Measurements from ENCODE around the gene TTC9C. TPM values are rescaled to one million over a fixed set of nuclear protein-coding genes. Genes with fewer than 3 reads are reported as not detected.
"Not testable (repeated sequence)": the region's sequence is repeated elsewhere in the genome, so short reads cannot be mapped to it uniquely, and the experiment has no call there.

TTC9C gene
- total RNA-seq, 2 donors from 2014 or later = 67.3 to 68.9 TPM

DNA sequence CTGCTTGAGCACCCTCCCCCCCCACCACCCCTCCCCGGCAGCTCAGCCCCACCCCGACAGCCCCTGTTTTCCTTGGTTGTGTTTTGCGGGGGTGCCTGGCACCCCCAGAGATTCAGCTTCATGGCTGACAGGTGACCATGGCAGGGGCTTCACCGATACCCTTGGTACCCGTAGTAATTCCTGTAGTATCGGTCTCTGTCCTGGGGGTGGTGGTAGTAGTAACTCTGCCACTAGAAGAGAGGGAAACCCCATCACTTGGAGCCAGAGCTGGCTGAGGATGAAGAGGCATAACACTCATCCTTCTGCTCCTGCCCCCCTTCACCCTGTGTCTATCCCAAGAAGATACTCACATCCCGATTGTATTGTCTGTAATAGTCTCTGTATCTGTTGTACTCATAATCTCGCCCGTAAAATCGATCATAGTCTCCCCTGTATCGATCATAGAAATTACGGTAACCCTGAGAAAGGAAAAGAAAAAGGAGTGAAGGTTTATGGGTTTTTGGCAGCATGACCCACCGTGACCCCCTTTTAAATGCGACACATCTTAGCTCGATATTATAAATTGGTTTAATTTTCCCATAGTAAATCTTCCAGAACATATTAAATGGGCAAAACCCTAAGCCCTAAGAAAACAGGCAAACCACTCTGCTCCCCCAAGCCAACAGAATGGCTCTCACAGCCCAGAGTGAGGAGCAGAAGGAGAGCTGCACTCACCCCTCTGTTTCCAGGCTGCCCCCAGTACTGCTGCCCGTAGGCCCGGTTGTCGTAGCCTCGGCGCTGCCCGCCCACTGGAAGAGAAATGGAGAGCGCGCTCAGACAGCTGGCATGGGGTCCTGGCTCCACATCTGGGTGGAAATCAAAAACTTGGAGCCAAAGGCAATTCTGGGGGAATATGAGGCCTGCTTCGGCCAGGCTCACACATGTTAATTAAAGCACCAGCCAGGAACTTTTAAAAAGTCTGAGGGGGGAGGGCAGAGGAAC lies 12.8 kb upstream of the TTC9C start:
- ATAC-seq (replicated peaks in 1 of 2) (no peak), DNase-seq (no peak)
- Mint-ChIP-seq H3K4me3 (no peak overlapping the region), H3K4me1 (ENCODE audit: low read depth) (peaks cover 63% of the 10 kb centered on the region), H3K27me3 (ENCODE audit: low read depth) (no peaks in the 10 kb centered on the region), H3K9me3 (no peaks in the 10 kb centered on the region), H3K27ac (peak overlapping the region; percentile 24), H3K36me3 (ENCODE audit: insufficient read depth in 2 of 2) (peaks cover 9 to 43% of the 10 kb centered on the region in 2 donors)

DNA sequence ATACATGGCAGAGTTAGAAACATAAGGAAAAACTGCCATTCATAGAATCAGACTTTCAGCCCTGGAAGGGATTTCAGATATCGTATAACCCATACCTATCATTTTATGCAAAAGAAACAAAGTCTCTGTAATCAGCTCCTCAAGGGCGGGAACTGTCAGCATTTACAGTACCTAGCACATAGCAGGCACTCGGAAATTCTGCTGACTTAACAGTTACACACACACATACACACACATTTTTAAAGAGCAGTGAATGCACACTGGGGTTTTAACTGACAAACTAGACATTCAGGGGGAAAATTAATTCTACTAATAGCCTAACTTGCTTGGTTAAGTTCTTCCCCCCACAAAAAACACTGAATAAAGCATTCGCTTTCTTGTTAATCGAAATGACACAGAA lies 12.1 kb upstream of the TTC9C start:
- H3K27me3 Mint-ChIP-seq (ENCODE audit: low read depth) = no peaks in the 10 kb centered on the region
- H3K4me1 Mint-ChIP-seq (ENCODE audit: low read depth) = peaks cover 66% of the 10 kb centered on the region
- peaks cover 9 to 46% of the 10 kb centered on the region in 2 donors for H3K36me3 Mint-ChIP-seq (ENCODE audit: insufficient read depth in 2 of 2)
- DNase-seq = no peak
- H3K27ac Mint-ChIP-seq = peak overlapping the region; percentile 24
- no peak overlapping the region for H3K4me3 Mint-ChIP-seq
- ATAC-seq (replicated peaks in 1 of 2) = no peak
- no peaks in the 10 kb centered on the region for H3K9me3 Mint-ChIP-seq

DNA sequence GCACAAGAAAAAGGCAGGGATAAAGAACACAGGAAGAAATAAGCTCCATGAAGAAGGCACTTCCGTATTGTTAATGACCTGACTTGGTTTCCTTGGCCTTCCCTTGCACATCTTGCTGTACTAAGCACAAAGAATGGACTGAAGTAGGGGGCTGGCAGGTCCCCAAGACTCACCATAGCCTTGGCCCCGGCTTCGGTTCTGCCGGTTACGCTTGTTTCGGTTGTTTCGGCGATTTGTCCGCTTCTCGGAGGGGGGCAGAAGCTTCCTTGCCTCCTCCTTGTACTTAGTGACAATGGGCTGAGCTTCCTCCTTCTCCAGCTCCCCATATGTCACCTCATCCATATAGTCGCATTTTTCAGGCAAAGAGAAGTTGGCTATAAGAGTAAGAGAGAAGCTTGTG lies 11.5 kb upstream of the TTC9C start:
- no peak for DNase-seq
- H3K27ac Mint-ChIP-seq = peak overlapping the region; percentile 73
- no peaks in the 10 kb centered on the region for H3K9me3 Mint-ChIP-seq
- peaks cover 71% of the 10 kb centered on the region for H3K4me1 Mint-ChIP-seq (ENCODE audit: low read depth)
- no peaks in the 10 kb centered on the region for H3K27me3 Mint-ChIP-seq (ENCODE audit: low read depth)
- no peak for ATAC-seq (replicated peaks in 1 of 2)
- peaks cover 12 to 49% of the 10 kb centered on the region in 2 donors for H3K36me3 Mint-ChIP-seq (ENCODE audit: insufficient read depth in 2 of 2)
- H3K4me3 Mint-ChIP-seq = no peak overlapping the region

DNA sequence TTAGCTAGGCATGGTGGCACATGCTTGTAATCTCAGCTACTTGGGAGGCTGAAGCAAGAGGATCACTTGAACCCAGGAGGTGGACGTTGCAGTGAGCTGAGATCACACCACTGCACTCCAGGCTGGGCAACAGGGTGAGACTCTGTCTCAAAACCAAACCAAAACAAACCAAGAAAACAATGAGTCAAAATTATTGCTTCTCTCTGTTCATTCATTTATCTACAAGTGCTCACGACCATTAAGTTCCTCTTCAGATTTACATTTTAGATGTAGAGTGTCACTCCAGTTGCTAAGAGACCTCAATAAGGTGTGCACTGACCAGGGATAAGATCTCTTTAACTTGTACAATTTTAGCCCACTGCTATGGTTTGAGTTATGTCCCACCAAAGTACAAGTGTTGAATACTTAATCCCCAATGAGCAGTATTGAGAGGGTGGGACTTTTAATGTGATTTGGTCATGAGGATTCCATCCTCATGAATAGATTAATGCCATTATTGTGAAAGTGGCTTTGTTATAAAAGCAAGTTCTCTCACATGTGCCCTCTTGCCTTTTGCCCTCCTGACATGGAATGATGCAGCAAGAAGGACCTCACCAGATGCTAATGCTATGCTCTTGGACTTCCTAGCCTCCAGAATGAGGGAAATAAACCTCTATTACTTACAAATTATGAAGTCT lies 8.8 kb upstream of the TTC9C start:
- DNase-seq (no peak), ATAC-seq (replicated peaks in 1 of 2) (peak; percentile 50 to 78)
- Mint-ChIP-seq H3K4me1 (ENCODE audit: low read depth) (peaks cover 66% of the 10 kb centered on the region), H3K4me3 (peak overlapping the region in 1 of 2 donors; percentile 37), H3K27ac (peak overlapping the region; percentile 88), H3K27me3 (ENCODE audit: low read depth) (no peaks in the 10 kb centered on the region), H3K9me3 (no peaks in the 10 kb centered on the region), H3K36me3 (ENCODE audit: insufficient read depth in 2 of 2) (peaks cover 26 to 59% of the 10 kb centered on the region in 2 donors)

DNA sequence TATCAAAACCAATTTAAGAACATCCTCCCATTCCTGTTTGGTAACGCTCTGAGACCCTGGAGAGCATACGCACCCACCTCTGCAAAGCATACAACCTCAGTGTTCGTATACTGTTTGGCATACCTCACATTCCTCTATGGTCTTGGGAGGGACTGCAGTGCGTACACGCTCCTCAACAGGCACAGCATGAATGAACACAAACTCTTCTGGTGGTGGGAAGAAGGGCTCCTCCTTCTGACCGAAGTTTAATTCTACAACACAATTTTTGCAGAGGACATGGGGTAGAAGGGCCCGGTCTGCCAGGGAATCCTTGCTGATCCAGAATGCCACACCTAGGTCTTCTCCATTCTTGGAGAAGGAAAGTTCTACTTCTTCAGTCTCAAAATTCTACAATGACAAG lies 6.3 kb upstream of the TTC9C start:
- DNase-seq (no peak), ATAC-seq (replicated peaks in 1 of 2) (no peak)
- Mint-ChIP-seq H3K4me3 (no peak overlapping the region), H3K4me1 (ENCODE audit: low read depth) (peaks cover 64% of the 10 kb centered on the region), H3K36me3 (ENCODE audit: insufficient read depth in 2 of 2) (peaks cover 35 to 59% of the 10 kb centered on the region in 2 donors), H3K27me3 (ENCODE audit: low read depth) (no peaks in the 10 kb centered on the region), H3K9me3 (no peaks in the 10 kb centered on the region), H3K27ac (peak overlapping the region; percentile 80)

DNA sequence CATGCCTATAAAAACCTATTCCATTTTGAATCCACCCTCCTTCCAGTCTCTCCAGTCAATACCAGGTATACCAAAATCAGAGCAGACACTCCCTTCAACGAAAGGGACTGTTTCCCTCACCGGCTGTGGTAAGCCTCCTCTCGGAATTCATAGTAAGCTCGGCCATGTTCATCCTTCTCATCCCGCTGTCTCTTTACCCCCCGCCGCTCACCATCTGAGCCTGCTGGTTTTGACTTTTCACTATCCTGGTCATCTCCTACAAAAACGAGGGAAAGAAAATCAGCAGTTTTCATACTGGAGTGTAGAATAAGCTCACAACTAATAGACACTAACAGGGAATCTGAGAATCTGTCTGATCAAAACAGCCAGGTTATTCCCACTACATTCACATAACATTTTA lies 4.1 kb upstream of the TTC9C start:
- H3K36me3 Mint-ChIP-seq (ENCODE audit: insufficient read depth in 2 of 2) = peaks cover 40 to 51% of the 10 kb centered on the region in 2 donors
- peak overlapping the region; percentile 96 to 98 for H3K4me3 Mint-ChIP-seq
- H3K9me3 Mint-ChIP-seq = no peaks in the 10 kb centered on the region
- no peak for DNase-seq
- ATAC-seq (replicated peaks in 1 of 2) = no peak
- H3K27ac Mint-ChIP-seq = peak overlapping the region; percentile 97
- H3K27me3 Mint-ChIP-seq (ENCODE audit: low read depth) = no peaks in the 10 kb centered on the region
- H3K4me1 Mint-ChIP-seq (ENCODE audit: low read depth) = peaks cover 55% of the 10 kb centered on the region

DNA sequence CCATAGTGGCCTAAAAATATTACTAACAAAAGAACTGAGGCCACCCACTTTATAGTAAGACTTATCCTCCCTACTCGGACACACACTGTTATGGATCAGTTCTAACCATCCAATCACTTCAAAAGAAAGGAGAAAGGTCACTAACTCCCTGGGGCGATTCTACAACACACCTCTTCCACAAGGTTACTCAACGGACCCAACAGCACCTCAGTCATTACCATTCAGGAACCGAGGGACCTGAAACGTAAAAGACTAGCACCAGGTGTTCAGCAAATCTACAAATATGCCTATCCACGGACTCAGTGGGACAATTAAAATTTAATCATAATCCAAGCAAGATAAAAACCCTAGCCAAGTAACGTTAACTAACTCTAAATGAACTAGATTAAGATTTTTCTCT lies 2.6 kb upstream of the TTC9C start:
- Mint-ChIP-seq H3K27ac (peak overlapping the region; percentile 97), H3K36me3 (ENCODE audit: insufficient read depth in 2 of 2) (peaks cover 34 to 42% of the 10 kb centered on the region in 2 donors), H3K9me3 (no peaks in the 10 kb centered on the region), H3K4me3 (peak overlapping the region; percentile 96 to 98), H3K4me1 (ENCODE audit: low read depth) (peaks cover 54% of the 10 kb centered on the region), H3K27me3 (ENCODE audit: low read depth) (no peaks in the 10 kb centered on the region)
- no peak for ATAC-seq (replicated peaks in 1 of 2)
- DNase-seq = no peak

DNA sequence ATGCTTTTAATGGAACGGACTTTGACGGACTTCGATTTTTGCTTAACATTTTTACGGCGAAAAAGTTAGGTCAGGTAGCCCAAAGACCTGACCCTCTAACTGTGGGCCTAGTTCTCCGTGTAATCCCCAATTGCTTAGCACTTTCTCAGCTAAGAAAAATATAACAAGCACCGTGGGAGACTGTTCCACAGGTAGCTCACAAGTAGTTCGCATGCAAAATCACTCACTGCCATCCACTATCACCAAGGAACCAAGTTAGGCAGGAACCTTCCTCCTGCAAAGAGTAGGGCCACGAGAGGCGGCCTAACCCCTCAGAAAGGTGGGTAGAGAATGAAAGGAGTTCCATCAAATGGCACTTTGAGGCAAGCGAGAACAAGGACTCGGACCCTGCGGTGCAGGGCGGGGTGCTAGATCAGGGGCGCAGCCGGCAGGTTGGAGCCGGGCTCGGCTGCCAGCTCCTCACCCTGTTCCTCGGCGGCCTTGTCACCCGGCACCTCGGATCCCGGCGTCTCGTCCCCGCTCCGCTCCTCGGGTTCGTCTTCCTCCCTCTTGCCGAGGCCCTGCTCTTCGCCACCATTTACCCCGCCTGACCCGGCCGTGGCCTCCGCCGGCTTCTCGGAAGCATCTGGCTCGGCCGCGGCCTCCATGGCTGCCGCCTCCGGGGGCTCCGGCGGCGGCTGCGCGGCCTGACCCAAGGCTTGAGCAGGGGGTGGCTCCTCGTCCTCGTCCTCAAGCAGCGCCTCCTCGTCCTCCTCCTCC lies 2.0 kb upstream of the TTC9C start:
- Mint-ChIP-seq H3K4me1 (ENCODE audit: low read depth) (peaks cover 52% of the 10 kb centered on the region), H3K4me3 (peak overlapping the region; percentile 96 to 98), H3K9me3 (no peaks in the 10 kb centered on the region), H3K36me3 (ENCODE audit: insufficient read depth in 2 of 2) (peaks cover 34 to 38% of the 10 kb centered on the region in 2 donors), H3K27ac (peak overlapping the region; percentile 97), H3K27me3 (ENCODE audit: low read depth) (no peaks in the 10 kb centered on the region)
- ATAC-seq (replicated peaks in 1 of 2) (no peak), DNase-seq (no peak)

DNA sequence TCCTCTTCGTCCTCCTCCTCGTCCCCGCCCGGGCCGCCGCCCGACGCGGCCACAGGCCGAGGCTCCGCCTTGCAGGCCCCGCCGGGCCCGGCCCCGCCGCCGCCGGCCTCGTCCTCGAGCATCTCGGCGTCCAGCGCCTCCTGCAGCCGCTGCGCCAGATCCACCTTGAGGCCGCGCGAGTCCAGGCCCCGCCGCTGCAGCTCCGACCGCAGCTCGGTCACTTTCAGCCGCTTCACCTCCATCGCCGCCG lies 1.4 kb upstream of the TTC9C start:
- Mint-ChIP-seq H3K36me3 (ENCODE audit: insufficient read depth in 2 of 2) (peaks cover 31 to 33% of the 10 kb centered on the region in 2 donors), H3K4me1 (ENCODE audit: low read depth) (peaks cover 51% of the 10 kb centered on the region), H3K9me3 (no peaks in the 10 kb centered on the region), H3K27me3 (ENCODE audit: low read depth) (no peaks in the 10 kb centered on the region), H3K4me3 (peak overlapping the region; percentile 96 to 98), H3K27ac (peak overlapping the region; percentile 84)
- ATAC-seq (replicated peaks in 1 of 2) (no peak), DNase-seq (no peak)

DNA sequence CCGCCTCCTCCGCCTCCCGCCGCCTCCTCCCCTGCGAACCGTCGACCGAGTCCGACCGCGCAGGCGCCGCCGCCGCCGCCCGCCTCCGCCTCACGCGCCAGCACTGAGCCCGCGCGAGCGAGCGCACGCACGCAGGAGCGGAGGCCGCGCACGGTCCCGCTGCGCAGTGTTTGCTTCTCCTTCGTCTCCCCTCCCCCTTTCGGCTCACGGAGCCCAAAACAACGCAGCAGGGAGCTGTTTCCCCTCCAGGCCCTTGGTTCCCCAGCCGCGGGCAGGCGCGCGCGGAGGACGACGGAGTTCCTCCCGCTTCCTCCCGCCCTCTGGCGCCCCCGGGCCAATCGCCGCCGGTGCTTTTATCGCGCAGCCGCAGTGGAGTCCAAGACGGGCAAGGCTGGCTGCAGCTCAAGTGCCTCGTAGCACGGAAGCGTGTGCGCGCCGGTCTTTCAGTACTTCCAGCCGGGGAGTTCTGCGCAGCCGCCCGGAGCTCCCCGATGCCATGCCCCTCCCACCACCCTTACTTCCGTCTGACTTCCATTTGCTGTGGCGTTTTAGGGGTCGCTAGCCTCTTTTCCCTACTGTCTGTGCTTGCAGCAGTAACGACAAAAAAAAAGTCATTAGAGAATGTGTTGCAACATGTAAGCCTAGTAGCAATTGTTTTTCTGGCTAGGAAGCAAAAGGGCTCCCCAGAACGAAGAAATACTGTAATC lies 968 bp upstream of the TTC9C start, which contains the start of gene HNRNPUL2:
TSS of gene HNRNPUL2 (minus strand) at position 293 of the 707 bp plus-strand sequence. CDS start 301 bp downstream, outside the sequence.
- Mint-ChIP-seq H3K9me3 (no peaks in the 10 kb centered on the region), H3K27ac (peak within 1 kb of the TSS; percentile 97), H3K27me3 (ENCODE audit: low read depth) (no peaks in the 10 kb centered on the region), H3K4me3 (peak within 1 kb of the TSS; percentile 96 to 98), H3K4me1 (ENCODE audit: low read depth) (peaks cover 48% of the 10 kb centered on the region), H3K36me3 (ENCODE audit: insufficient read depth in 2 of 2) (peaks cover 26 to 29% of the 10 kb centered on the region in 2 donors)
- ATAC-seq (replicated peaks in 1 of 2) (peak; percentile 85 to 87), DNase-seq (peak; percentile 99)

DNA sequence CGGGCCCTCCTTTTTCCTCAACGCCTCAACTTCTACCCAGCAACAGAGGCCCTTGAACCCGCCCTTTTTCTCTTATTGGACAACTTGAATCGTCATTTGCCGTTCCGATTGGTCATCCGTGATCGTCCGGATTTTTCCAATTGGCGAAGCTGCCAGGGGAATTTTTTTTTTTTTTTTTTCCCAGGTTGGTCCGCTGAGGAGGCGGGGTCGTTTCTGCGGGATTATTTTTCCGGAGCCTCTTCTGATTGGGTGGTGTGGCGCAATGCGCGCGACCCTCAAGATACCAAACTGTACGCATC lies 465 bp upstream of the TTC9C start:
- H3K9me3 Mint-ChIP-seq = no peaks in the 10 kb centered on the region
- H3K27me3 Mint-ChIP-seq (ENCODE audit: low read depth) = no peaks in the 10 kb centered on the region

DNA sequence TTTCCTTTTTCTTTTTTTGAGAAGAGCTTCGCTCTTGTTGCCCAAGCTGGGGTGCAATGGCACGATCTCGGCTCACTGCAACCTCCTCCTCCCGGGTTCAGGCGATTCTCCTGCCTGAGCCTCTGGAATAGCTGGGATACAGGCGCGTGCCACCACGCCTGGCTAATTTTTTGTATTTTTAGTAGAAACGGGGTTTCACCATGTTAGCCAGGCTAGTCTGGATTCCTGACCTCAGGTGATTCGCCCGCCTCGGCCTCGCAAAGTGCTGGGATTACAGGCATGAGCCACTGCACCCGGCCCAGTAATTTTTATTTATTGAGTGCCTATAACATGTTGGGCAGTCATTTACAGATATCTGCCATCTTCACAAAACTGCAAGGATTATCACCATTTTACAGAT lies 1.8 kb downstream of the TTC9C start:
- peak overlapping the region; percentile 80 for H3K27ac Mint-ChIP-seq
- not testable (repeated sequence) for DNase-seq; ATAC-seq (replicated peaks in 1 of 2); H3K27me3 Mint-ChIP-seq (ENCODE audit: low read depth); H3K9me3 Mint-ChIP-seq
- peaks cover 37% of the 10 kb centered on the region for H3K4me1 Mint-ChIP-seq (ENCODE audit: low read depth)
- peak overlapping the region; percentile 88 to 96 for H3K4me3 Mint-ChIP-seq
- peaks cover 18 to 19% of the 10 kb centered on the region in 2 donors for H3K36me3 Mint-ChIP-seq (ENCODE audit: insufficient read depth in 2 of 2)

More for the DNA sequence above, 465 bp upstream of the TTC9C start:
- ATAC-seq (replicated peaks in 1 of 2) (peak; percentile 62 to 64), DNase-seq (peak; percentile 84 to 90)
- peaks cover 53% of the 10 kb centered on the region for H3K4me1 Mint-ChIP-seq (ENCODE audit: low read depth)
- peaks cover 23 to 24% of the 10 kb centered on the region in 2 donors for H3K36me3 Mint-ChIP-seq (ENCODE audit: insufficient read depth in 2 of 2)
- H3K27ac Mint-ChIP-seq = peak overlapping the region; percentile 84
- peak overlapping the region; percentile 96 to 98 for H3K4me3 Mint-ChIP-seq
